SHP77 treated with DMSO at 0.1 percent for 48 hours (cell line): ENCODE measurements around the gene CHD1L.
"Not testable (repeated sequence)": the region's sequence is repeated elsewhere in the genome, so short reads cannot be mapped to it uniquely, and the experiment has no call there.

Experiments used
- DNase-seq: peaks from one replicate; lab custom pipeline; 2025; lab: John Stamatoyannopoulos, UW

CHD1L gene

DNA sequence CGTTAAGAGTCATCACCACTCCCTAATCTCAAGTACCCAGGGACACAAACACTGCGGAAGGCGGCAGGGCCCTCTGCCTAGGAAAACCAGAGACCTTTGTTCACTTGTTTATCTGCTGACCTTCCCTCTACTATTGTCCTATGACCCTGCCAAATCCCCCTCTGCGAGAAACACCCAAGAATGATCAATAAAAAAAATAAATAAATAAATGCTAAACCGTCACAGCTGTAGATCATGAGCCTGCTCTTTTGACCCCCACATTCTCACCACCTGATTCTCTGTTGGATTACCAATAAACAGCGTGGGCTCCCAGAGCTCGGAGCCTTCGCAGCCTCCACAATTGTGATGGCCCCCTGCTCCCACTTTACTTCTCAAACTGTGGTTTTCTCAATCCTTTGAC, 8.6 kb upstream of the CHD1L start:
- DNase-seq = not testable (repeated sequence)

DNA sequence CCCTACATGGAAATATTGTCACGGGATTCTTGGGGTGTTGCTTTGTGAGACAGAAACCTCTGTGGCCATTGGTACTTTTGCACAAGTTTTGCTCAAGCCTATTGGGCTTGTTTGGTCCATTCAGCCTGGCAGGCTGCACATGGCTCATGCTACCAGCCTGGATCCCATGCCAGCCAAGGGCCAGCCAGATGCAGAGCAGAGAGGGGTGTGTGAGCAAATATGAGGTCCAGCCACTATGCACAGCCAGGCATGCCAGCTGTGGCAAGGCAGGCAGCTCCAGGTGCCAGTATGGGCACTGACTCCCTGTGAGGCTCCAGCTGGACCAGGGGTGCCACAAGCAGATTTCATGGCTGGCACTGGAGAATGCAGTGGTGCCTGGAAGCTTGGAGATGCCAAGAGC, 6.7 kb upstream of the CHD1L start:
- DNase-seq = no peak

DNA sequence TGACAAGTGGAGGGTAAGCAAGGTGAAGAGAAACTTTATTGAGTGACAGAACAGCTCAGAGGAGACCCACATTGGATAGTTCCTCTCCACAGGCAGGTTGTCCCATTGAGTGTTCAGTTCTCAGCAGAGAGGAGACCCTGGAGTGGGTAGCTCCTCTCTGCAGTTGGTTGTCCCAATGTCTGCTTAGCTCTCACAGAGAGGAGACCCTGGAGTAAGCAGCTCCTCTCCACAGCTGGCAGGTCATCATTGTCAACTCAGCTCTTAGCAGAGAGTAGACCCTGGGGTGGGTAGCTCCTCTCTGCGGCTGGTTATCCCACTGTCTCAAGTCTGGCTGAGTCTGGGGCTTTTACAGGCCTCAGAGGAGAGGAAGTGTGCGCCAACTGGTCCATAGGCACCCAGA, 6.0 kb upstream of the CHD1L start:
- no peak for DNase-seq

DNA sequence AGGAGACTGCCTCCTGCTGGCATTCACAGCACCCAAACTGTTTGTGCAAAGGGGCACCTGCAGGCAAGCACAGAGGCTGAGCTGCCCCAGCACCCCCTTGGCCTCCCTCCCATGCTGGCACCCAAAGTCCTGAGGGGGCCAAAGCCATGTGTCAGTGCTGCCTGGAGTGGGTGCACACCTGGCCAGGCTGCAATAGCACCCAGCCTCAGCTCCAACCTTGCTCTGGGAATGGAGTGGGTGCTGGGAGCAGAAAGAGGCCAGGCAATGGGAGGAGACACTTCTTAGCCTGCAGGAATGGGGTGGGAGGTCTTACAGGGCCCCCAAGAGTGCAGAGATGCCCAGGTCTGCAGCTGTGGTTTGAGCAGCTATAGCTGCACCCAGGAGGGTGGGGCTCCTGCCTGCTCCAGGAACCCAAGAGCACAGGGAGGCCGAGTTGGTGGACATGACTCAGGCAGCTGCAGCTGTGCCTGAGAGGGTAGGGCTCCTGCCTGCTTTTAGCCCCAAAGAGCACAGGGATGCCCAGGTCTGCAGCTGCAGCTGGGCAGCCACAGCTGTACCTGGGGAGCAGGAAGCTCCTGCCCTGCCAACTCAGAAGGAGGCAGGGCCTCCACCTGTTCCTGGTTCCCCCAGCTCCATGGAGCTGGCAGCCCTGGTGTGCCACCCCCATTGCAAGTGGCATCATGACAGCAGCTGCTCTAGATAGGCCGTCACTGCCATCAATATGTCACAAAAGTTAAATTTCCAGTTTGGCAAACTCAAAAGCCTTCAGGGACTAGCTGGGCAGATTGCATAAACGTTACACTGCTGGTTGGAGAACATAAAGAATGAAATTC, 5.3 kb upstream of the CHD1L start:
- no peak for DNase-seq

DNA sequence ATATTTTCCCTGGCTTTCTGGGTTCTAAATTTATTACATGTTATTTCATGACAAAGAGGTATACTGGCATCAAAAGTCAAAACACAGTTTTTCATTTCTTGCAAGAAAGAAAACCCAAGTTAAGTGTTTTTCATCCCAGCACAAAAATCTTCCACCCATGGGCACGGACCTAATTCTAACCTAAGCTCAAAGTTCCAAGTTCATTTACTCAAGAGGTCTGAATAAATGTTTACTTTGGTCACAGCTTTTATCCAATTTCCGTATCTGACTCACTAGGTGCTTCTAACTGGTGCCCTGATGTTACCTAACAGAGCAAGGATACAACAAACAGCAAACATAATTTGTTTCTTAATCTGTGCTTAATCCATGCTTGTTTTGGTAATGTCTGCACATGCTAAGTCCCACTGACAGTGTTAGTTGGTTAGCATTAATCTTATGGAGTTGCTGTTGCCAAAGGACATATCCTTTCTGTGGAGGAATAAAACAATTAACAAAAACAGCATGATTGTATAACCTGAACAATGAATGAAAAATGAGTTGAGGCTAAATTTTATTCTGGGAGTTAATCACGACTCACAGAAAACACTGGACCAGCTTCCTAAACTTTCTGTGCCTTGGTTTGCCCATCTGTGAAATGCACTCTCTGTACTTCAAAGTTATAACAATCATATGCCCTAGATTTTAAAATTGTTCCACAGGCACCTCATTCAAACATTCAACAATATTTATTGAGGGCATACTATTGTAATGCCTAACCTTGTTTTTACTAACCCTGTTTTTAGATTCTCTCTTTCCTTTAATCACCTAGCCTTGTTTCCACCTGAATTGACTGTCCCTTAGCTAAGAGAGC, 4.2 kb upstream of the CHD1L start:
- no peak for DNase-seq

DNA sequence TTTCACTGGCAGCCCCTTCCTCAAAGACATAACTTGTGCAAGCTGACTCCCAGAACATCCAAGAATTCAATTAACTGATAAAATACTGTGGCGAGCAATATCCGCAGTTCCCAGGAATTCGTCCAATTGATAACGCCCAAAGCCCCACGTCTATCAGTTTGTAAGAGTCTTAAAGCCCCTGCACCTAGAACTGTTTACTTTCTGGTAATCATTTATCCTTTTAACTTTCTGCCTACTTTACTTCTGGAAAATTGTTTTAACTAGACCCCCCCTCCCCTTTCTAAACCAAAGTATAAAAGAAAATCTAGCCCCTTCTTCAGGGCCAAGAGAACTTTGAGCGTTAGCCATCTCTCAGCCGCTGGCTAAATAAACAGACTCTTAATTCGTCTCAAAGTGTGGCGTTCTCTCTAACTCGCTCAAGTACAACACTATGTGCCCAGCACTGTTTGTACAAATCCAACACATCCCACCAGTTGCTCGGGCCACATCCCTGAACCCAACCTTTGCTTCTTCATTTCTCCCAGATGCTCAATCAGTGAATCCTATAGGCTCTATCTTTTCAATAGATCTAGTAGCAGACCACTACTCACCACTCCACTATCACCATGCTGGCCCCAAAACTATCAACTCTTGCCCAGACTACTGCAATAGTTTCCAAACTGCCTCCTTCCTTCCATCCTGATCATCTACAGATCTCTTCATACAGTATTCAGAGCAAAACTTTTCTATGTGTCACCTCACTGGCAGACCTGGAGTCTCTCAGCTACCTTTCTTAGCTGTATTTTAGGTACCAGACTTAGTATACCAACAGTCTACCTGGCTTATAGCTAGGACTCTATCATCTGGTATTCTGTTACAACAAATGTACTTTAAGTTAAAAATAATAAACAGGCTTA, 3.3 kb upstream of the CHD1L start:
- DNase-seq = no peak

DNA sequence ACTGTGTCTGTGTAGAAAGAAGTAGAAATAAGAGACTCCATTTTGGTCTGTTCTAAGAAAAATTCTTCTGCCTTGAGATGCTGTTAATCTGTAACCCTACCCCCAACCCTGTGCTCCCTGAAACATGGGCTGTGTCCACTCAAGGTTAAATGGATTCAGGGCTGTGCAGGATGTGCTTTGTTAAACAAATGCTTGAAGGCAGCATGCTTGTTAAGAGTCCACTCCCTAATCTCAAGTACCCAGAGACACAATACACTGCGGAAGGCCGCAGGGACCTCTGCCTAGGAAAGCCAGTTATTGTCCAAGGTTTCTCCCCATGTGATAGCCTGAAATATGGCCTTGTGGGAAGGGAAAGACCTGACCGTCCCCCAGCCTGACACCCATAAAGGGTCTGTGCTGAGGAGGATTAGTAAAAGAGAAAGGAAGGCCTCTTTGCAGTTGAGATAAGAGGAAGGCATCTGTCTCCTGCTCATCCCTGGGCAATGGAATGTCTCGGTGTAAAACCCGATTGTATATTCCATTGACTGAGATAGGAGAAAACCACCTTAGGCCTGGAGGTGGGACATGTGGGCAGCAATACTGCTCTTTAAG, 2.3 kb upstream of the CHD1L start:
- not testable (repeated sequence) for DNase-seq

DNA sequence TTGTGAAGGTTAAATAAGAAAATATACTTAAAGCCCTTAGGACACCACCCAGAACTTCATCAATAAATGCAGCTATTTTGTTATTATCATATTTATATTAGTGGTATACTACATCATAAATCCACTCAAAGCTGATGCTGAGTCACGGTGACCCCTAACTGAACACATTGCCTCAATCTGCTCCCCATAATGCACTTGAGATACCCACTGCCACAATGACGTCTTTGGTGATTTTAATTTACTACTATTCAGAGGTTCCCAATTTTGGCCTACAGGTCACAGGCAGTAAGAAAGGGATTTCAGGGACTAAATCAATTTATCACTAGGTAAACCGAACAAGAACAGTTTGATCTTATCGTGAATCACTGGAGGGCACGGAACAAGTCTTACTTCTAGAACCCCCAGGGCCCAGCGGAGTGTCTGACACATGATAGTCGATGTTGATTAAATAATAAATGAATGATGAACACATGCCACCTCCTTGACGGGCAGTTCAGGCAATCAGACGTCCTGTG, 493 bp upstream of the CHD1L start:
- DNase-seq = no peak

DNA sequence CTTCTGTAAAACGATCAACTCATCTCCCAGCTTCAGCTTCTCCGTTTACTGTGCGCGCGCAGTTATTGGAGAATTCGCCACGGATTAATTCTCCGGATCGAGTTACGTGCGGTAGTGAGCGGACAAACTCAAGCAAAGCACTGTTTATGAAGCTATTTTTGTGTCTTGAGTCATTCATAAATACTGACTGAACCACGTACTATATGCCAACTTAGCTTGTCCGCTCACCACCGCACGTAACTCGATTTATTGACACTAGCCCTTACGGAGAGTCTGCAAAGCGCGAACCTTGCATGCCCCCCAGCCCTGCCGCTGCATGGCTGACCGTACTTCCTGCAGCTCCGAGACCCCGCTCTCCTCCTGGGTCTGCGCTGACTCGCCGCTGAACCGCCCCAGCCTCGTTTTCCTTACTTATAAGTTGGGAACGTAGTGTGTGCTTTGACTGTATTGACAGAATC, 773 bp downstream of the CHD1L start:
- no peak for DNase-seq

DNA sequence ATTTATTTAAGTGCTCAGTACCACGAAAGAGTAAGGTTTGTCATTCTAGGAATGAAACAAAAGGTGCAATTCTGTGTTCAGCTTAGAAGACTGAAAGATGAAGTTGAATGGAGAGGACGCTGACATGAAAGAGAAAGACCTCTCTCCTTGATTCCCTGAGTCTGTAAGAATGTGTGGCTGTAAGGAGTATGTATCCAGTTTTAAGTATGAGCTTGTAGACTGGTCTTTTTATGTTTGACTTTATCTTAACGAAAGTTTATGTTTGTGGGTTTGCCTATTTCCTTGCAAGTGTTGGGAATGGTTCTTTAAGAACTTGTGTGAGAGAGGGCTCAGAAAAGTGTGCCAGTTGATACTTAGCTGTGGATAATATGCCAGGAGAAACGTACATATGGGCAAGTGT, 1.4 kb downstream of the CHD1L start:
- no peak for DNase-seq

DNA sequence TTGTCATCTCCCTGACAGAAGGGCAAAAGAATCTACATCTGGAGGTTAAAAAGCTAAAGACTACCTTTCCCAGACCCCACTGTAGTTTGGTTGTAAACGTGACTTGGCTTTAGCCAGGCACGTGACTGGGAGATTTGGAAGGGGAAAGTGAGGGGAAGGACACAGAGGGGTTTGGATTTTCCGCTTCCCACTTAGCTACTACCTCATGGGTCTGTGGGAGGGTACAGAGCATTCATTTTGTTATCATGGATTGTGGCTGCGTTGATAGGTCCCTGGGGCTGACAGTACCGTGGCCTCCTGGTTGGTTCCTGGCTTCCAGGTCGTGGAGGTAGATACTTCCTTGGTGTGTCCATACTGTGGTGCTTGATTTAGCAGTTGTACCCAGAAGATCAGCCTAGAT, 2.6 kb downstream of the CHD1L start:
- DNase-seq = no peak

DNA sequence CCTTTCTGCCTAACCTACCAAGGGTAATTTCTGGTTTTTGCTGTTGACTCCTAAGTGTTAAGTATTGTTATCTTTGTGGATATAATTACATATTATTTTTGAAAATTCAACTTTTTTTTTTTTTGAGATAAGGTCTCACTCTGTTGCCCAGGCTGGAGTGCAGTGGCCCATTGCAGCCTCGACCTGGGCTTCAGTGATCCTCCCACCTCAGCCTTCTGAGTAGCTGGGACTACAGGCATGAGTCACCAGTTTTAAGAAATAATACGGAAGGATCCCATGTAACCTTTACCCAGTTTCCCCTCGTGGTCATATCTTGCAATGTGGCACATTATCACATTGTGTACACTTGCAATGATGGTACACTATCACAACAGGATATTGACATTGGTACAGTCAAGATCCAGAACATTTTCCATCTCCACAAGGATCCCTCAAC, 3.1 kb downstream of the CHD1L start:
- DNase-seq = no peak

DNA sequence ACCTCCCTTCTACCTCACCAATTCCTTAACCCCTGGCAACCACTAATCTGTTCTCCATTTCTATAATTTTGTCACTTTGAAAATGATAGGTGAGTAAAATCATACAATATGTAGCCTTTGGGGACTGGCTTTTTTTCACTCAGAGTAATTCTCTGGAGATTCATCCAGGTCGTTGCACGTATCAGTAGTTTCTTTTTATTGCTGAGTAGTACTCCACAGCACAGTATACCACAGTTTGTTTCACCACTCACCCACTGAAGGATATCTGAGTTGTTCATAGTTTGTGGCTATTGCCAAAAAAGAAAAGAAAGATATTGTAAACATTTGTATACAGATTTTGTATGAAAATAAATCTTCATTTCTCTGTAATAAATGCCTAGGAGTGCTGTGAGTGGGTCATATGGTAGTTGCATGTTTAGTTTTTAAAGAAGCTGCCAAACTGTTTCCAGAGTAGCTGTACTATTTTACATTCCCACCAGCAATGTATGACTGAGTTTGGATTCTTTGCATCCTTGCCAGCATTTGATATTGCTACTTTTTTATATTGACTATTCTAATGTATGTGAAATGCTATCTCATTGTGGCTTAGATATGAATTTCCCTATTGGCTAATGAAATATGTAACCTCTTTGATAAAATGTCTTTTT, 3.7 kb downstream of the CHD1L start:
- DNase-seq = no peak

DNA sequence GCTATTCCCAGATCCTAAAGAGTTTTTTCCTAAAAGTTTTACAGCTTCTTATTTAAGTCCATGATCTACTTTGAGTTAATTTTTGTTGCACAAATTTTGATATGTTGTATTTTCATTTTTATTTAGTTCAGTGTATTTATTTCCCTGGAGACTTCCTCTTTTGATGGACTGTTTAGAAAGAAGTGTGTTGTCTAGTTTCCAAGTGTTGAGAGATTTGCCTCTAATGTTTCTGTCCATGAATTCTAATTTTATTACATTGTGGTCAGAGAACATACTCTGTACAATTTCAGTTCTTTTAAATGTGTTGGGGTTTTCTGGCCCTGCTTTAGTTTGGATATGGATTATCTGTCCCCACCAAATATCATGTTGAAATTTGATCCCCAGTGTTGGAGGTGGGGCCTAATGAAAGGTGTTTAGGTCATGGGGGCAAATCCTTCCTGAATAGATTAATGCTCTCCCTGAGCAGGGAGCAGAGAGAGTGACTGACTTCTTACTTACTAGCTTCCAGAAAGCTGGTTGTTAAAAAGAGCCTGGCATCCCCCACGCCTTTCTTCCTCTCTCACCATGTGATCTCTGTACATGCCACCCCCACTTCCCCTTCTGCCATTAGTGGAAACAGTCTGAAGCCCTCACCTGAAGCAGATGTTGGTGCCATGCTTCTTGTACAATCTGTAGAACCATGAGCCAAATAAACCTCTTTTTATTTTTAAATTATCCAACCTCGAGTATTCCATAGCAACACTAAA, 4.6 kb downstream of the CHD1L start:
- DNase-seq = no peak

DNA sequence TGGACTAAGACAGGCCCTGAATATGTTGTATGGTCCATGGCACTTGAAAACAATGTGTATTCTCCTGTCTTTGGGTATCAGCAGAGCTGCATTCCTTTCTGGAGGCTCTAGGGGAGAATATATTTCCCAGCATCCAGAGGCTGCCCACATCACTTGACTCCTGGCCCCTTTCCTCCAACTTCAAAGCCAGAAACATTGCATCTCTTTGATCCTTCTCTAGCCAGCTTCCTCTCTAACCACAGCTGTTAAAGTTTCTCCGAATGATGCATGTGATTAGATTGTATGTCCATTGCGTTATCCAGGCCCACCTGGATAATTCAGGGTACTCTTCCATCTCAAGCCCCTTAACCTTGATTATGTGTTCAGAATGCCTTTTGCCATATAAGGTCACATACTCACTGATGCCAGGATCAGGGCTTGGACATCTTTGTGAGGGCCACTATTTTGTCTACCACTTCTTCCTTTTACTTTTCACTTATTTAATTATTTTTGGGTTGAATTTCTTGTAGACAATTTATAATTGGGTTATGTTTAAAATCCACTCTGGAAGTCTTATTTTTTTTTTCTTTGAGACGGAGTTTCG, 5.3 kb downstream of the CHD1L start:
- no peak for DNase-seq

DNA sequence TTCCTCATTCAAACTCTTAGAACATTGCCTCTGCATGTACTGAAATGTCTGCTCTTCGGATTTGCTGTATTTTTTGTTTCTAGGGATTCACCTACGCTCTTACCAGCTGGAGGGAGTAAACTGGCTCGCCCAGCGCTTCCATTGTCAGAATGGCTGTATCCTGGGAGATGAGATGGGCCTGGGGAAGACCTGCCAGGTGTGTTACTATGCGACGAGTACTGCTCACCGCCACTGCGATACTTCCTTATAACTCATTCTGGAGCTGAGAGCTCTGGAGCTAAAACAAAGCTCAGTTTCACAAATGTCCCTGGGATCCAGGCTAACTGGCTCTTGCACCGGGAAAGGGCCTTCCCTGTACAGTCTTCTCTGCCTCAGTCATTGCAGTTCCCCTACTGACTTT, 10.1 kb downstream of the CHD1L start:
- no peak for DNase-seq

DNA sequence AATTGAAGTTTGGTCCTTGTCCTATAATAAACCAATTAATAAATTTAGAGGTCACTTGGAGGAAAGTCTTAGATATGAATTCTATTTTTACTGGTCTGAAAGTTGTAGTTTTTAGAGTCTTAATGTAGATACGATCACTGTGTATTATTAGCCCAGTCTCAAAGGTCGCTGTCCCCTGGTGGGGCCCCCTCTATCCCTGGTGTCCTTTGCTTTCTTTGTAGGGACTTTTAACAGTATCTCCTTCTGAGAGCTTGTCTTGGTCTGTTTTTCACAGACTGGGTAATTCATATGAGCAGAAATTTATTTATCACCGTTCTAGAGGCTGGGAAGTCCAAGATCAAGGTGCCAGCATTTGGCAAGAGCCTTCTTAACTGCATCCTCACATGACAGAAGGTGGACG, 18.5 kb downstream of the CHD1L start:
- no peak for DNase-seq

DNA sequence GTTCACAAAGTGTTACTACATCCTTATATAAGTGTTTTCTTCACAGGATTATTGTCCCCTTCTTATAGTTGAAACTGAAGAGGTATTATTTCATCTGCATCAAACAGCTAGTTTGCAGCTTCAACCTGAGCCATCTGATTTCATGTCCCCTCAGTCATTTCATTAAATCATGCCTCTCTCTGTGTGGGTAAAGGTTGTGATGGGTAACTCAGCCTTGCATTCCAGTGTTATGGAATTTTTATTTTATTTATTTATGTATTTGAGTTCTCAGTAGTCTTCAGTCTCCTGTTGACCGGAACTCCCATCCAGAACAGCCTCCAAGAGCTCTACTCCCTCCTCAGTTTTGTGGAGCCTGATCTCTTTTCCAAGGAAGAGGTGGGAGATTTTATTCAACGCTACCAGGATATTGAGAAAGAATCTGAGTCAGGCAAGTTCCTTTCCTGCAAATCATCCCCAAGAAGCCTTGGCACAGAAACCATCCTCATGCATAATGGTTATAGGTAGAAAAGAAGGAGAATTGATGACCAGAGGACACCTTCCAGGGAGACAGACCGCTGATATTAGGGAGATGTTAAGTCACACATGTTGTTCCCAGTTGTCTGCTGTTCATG, 21.8 kb downstream of the CHD1L start:
- no peak for DNase-seq

DNA sequence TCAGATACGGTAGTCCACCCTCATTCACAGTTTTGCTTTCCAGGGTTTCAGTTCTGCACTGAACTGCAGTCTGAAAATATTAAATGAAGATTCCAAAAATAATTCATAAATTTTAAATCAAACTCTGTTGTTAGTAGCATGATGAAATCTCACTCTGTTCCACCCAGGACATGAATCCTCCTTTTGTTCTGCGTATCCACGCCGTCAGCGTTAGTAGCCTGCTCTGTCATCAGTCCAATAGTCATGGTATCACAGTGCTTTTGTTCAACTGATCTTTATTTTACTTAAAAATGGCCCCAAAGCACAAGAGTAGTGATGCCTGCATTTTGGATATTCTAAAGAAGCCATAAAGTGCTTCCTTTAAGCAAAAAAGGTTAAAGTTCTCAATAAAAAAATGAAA, 23.9 kb downstream of the CHD1L start:
- DNase-seq = no peak
